Measurements from ENCODE around the gene POLR1H.

DNA sequence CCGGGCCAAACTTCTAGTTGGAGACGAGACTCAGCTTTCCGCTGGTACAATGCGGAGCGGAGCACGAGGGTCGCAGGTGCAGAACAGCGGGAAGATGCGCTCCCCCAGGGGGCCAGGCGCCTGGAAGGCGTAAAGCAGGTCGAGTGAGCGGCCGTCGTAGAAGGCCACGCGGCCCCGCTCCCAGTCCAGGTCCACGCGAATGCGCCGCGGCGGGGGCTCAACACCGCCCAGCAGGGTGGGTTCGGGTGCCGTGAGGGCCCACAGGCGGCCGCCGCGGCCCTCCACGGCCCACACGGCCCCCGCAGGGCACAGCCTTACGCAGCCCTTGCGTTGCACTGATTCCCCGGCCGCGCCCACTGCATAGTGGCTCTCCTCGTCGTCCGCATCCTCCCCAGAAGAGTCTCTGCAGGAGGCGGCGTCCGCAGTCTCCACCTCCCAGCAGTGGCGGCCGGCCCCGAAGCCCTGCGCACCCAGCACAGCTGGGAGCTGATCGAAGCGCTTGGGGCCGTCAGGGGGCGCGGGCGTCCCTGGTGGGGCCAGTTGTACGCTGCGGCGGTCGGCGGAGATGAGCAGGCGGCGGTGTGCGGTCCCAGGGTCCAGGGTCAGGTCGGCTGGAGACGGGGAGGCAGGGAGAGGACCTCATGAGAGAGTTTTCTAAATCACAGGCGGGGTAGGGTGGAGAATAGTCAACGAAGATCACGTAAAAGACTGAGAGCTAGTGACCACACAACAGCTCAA is 10.2 kb downstream of the POLR1H start:
- no peak for TF ChIP-seq CHD2 (IDR thresholded peaks at IDR 0.05; ENCODE audit: low read length, partially characterized antibody)
- TF ChIP-seq TP53 (CRISPR knock-in tag; IDR thresholded peaks at IDR 0.05), result no peak
- TF ChIP-seq HDAC2 (IDR thresholded peaks at IDR 0.05), result no peak
- TF ChIP-seq, protein P1, sequence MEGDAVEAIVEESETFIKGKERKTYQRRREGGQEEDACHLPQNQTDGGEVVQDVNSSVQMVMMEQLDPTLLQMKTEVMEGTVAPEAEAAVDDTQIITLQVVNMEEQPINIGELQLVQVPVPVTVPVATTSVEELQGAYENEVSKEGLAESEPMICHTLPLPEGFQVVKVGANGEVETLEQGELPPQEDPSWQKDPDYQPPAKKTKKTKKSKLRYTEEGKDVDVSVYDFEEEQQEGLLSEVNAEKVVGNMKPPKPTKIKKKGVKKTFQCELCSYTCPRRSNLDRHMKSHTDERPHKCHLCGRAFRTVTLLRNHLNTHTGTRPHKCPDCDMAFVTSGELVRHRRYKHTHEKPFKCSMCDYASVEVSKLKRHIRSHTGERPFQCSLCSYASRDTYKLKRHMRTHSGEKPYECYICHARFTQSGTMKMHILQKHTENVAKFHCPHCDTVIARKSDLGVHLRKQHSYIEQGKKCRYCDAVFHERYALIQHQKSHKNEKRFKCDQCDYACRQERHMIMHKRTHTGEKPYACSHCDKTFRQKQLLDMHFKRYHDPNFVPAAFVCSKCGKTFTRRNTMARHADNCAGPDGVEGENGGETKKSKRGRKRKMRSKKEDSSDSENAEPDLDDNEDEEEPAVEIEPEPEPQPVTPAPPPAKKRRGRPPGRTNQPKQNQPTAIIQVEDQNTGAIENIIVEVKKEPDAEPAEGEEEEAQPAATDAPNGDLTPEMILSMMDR (IDR thresholded peaks at IDR 0.05), result no peak
- TF ChIP-seq, protein P2, sequence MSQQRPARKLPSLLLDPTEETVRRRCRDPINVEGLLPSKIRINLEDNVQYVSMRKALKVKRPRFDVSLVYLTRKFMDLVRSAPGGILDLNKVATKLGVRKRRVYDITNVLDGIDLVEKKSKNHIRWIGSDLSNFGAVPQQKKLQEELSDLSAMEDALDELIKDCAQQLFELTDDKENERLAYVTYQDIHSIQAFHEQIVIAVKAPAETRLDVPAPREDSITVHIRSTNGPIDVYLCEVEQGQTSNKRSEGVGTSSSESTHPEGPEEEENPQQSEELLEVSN (IDR thresholded peaks at IDR 0.05; ENCODE audit: borderline replicate concordance, low read depth), result no peak
- no peak for TF ChIP-seq POLR2A (IDR thresholded peaks at IDR 0.05; ENCODE audit: low read length)
- TF ChIP-seq BHLHE40 (IDR thresholded peaks at IDR 0.05; ENCODE audit: low read depth, low read length), result no peak
- TF ChIP-seq, protein P3, sequence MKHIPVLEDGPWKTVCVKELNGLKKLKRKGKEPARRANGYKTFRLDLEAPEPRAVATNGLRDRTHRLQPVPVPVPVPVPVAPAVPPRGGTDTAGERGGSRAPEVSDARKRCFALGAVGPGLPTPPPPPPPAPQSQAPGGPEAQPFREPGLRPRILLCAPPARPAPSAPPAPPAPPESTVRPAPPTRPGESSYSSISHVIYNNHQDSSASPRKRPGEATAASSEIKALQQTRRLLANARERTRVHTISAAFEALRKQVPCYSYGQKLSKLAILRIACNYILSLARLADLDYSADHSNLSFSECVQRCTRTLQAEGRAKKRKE (CRISPR knock-in tag; IDR thresholded peaks at IDR 0.05; ENCODE audit: low read depth), result no peak
- no peak for TF ChIP-seq HOXA7 (CRISPR knock-in tag; IDR thresholded peaks at IDR 0.05)
- TF ChIP-seq, protein P4, sequence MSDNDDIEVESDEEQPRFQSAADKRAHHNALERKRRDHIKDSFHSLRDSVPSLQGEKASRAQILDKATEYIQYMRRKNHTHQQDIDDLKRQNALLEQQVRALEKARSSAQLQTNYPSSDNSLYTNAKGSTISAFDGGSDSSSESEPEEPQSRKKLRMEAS (IDR thresholded peaks at IDR 0.05), result no peak
